GM12801 (cell line): ENCODE measurements around the gene PASD1.

Experiments
- CTCF ChIP-seq: IDR thresholded peaks from one replicate; pipeline ENCODE4 v1.5.1; 2011; ENCODE audit warnings: control low read depth; ENCODE audit not compliant: insufficient read length; ENCODE audit errors: extremely low read depth

Gene PASD1

GRCh38 chrX:151676196-151676595, 112.7 kb downstream of the PASD1 start:
- no peak for TF ChIP-seq CTCF

GRCh38 chrX:151679798-151680402, 116.4 kb downstream of the PASD1 start:
- TF ChIP-seq CTCF: no peak

GRCh38 chrX:151680805-151681204, 117.3 kb downstream of the PASD1 start:
- no peak for TF ChIP-seq CTCF

GRCh38 chrX:151687635-151688034, 124.2 kb downstream of the PASD1 start:
- TF ChIP-seq CTCF: no peak

- no peak for TF ChIP-seq CTCF
Observed at GRCh38 chrX:151688695-151689094, 125.2 kb downstream of the PASD1 start.

- TF ChIP-seq CTCF: no peak
Observed at GRCh38 chrX:151692825-151693224, 129.3 kb downstream of the PASD1 start.

- no peak for TF ChIP-seq CTCF
Observed at GRCh38 chrX:151694121-151694520, 130.6 kb downstream of the PASD1 start.
